Suppressor macrophage (primary cell): Measurements from ENCODE around the gene SHANK3.
"Not testable (repeated sequence)": the region's sequence is repeated elsewhere in the genome, so short reads cannot be mapped to it uniquely, and the experiment has no call there.

Experiments used
- DNase-seq, 4 experiments: peaks; one replicate each; pipeline ENCODE4 v3.0.0-alpha.2; 2020 to 2022
- total RNA-seq, 17 experiments: gene quantifications; one replicate each; lab custom pipeline; 2026; ENCODE audit warnings: mixed read lengths in 6 of 17, inconsistent platforms in 3 of 17; lab: John Stamatoyannopoulos, UW

The SHANK3 gene
- total RNA-seq, result 0.28 to 6.2 (median 1.5) reads per million in 17 experiments

- DNase-seq, result peak in 3 of 4 experiments; percentile 23 to 49 (median 35)
Measured at GRCh38 chr22:50672471-50673230, at the start of gene SHANK3. Gene SHANK3, plus strand, starts transcription at chr22:50672823.

DNA sequence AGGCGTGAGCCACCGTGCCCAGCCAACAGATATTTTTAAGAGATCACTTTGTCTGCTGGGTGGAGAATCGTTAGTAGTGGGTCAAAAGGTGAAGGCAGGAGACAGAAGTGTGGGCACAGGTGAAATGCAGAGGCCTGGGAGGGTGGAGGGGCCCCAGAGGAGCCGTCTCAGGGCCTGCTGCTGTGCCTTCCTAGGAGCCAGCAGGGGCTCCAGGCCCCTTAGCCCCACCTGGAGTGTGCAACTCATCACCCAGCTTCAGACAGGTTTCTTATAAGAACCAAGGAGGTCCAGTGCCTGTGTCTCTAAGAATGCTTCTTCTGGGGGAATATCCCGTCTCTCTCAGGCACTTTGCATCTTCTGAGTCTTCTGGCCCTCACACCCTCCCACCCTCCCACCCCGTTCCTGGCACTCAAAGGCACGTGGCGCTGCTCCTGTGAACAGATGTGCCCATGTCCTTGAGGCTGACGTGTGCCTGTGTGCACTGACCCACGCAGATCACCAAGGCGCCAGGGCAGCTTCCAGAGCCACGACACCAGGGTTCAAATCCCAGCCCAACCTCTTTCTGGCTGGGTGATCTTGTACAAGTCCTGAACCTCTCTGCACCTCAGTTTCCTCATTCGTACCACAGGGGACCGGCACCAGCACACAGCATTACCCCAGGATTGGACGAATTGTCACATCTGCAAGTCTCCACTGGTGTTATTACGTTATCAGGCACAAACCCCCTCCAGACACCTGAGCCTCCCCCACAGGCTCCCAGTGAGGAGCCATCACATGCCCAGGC is 48.1 kb upstream of the SHANK3 start:
- DNase-seq, result no peak

DNA sequence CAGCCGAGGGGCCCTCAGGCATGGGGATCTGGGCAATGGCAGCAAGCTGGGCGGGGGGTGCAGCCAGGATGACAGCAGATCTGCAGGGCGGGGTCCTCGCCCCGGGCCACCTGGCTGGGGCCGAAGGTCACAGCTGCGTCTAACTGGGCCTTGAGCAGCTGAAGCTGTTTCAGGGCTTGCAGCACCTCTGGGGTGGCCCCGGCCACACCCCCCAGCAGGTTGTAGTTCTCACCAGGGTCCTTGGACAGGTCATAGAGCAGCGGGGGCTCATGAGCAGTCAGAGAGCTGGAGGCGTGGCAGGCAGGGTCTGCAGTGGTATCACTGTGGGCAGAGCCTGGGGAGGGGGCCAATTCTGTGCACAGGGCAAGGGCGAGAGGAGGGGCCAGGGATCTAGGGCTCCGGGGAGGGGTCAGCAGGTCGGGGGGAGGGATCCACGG is 47.5 kb upstream of the SHANK3 start:
- DNase-seq, result no peak

DNA sequence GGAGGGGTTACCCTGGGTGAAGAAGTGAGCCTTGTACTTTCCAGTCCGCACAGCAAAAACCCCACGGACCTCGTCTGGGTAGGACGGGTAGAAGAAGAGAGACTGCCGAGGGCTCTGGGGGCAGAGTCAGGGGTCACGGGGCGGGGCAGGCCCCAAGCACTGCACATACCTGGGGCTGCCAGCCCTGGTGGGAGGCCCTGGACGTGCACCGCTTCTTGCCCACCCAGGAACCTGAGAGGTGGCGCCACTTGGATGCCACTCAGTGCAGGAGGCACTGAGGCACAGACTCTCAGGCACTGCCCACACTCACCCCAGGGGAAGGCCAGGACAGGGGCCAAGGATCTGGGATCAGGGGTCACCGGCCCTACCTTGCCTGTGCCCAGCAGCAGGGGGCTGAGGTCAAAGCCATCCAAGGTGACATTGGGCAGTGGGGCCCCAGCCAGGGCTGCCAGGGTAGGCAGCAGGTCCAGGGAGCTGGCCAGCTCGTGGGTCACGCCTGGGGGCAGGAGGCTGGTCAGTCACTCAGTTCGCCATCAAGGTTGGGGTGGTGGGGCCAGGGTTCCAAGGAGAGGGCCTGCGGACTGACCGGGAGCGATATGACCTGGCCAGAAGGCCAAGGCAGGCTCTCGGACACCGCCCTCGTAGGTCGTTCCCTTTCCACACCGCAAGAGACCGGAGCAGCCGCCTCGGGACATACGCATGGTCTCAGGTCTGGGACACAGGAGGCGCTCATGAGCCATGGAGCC is 46.9 kb upstream of the SHANK3 start:
- no peak for DNase-seq

DNA sequence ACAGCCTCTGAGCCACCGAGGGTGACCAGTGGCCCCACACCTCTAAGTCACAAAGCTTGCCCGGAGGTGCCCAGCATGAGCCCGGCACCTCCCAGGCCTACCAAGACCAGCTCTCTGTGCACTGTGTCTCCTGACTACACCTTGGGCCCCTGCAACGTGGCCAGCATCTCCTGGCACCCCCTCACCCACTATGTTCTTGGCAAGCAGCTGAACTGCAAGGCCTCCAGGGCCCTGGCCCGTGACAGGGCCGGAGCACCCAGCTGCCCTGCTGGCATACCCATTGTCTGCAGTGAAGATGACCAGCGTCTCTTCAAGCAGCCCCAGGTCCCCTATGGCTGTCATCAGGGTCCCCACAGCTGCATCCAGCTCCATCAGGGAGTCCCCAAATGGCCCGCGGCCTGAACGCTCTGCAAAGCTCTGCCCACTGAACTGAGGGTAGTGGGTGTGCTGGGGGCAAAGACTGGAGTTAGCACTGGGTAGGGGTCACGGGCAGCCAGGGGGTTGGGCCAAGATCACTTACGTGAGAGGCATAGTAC is 46.2 kb upstream of the SHANK3 start:
- no peak for DNase-seq

GRCh38 chr22:50626850-50627641 is 45.6 kb upstream of the SHANK3 start:
- no peak for DNase-seq

- DNase-seq, result peak; percentile 88 to 96 (median 94)
Measured at GRCh38 chr22:50627642-50628542, 44.7 kb upstream of the SHANK3 start, which contains the start of gene ARSA. Gene ARSA, minus strand, starts transcription at chr22:50628152. Its CDS starts 373 bp downstream, at chr22:50627779.

DNA sequence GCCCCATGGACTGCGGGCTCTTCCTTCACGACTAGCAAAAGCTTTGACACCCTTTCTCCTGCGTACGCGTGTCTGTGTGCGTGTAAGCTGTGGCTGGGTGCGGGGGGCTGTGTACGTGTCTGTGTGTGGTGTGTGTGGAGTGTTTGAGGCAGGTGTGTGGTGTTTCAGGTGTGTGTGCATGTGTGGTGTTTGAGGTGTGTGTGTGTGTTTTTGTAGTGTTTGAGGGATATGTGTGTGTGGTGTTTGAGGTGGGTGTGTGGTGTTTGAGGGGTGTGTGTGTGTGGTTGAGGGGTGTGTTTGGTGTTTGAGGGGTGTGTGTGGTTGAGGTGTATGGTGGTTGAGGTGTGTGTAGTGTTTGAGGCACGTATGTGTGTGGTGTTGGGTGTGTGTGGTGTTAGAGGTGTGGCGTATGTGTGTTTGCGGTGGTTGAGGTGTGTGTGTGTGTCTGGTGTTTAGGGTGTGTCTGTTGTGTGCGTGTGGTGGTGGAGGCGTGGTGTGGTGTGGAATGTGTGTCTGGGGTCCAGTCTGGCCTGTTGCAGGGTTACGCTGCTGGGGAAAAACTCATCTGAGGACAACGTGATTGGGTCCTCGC is 44.0 kb upstream of the SHANK3 start:
- no peak for DNase-seq

- peak in 2 of 4 experiments; percentile 21 to 39 for DNase-seq
Measured at GRCh38 chr22:50630376-50630775, 42.2 kb upstream of the SHANK3 start.

DNA sequence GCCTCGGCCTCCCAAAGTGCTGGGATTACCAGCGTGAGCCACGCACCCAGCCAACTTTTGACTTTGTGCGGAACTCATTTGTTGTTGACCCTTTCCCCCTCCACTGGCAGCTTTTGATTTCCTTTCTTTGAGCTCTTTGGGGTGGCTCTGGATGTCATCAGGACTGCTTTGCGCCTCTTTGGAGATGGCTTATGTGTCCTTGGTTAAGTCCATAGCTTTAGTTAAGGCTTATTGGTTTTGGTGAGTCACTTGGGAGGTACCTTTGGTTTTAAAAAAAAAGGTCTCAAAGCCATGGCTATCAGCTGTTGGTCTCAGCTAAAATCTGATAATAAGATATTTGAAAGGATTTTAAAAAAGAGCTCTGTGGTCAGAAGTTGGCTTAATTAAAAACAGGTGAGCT is 39.5 kb upstream of the SHANK3 start:
- no peak for DNase-seq

- no peak for DNase-seq
Measured at GRCh38 chr22:50633771-50634170, 38.9 kb upstream of the SHANK3 start.

GRCh38 chr22:50635591-50635990 is 37.0 kb upstream of the SHANK3 start:
- no peak for DNase-seq

DNA sequence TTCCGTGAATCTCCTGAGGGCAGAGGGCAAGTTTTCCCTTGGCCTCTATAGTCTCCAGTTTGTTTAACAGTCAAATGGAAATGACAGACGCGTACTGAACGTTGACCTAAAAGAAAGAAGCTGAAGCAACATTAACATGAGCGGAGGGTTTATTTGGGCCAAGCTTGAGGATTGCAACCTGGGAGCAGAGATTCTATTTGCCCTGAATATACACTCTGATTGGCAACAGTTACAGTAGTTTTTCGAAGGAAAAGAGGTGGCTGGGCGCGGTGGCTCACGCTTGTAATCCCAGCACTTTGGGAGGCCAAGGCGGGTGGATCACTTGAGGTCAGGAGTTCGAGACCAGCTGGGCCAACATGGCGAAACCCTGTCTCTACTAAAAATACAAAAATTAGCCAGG is 32.3 kb upstream of the SHANK3 start:
- DNase-seq, result not testable (repeated sequence)

GRCh38 chr22:50640857-50641647 is 31.6 kb upstream of the SHANK3 start:
- no peak for DNase-seq

- DNase-seq, result peak; percentile 22 to 34 (median 28)
Measured at GRCh38 chr22:50641696-50642607, 30.7 kb upstream of the SHANK3 start.

GRCh38 chr22:50643021-50643820 is 29.4 kb upstream of the SHANK3 start:
- not testable (repeated sequence) for DNase-seq

DNA sequence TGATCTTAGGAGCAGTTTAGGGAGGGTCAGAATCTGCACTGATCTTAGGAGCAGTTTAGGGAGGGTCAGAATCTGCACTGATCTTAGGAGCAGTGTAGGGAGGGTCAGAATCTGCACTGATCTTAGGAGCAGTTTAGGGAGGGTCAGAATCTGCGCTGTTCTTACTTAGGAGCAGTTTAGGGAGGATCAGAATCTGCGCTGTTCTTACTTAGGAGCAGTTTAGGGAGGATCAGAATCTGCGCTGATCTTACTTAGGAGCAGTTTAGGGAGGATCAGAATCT is 28.9 kb upstream of the SHANK3 start:
- not testable (repeated sequence) for DNase-seq

DNA sequence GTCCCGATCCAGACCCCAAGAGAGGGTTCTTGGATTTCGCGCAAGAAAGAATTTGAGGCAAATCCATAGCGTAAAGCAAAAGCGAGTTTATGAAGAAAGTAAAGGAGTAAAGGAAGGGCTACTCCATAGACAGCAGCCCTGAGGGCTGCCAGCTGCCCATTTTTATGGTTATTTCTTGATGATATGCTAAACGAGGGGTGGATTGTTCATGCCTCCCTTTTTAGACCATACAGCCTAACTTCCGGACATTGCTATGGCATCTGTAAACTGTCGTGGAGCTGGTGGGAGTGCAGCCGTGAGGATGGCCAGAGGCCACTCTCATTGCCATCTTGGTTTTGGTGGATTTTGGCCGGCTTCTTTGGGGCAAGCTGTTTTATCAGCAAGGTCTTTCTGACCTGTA is 19.4 kb upstream of the SHANK3 start:
- no peak for DNase-seq
